OCI-LY7 (cell line): ENCODE results near the gene TLE4. TPM values are rescaled to one million over a fixed set of nuclear protein-coding genes. Genes with fewer than 3 reads are reported as not detected.

Experiments
- BruUV-seq: library from RNA; stranded (reverse); fragments of 400-500 nt; replicated peaks from 2 replicates; lab custom pipeline; 2021; lab: Mats Ljungman, UMichigan
- CTCF ChIA-PET: fragments of 300-600 bp; sonication (Branson Sonifier 250); formaldehyde crosslinking; loops from one replicate; lab custom pipeline; 2022; ENCODE audit warnings: antibody characterized with exemption; ENCODE audit not compliant: unreplicated experiment; lab: Charles Lee
- POLR2A ChIA-PET: fragments of 300-600 bp; sonication (Branson Sonifier 250); formaldehyde crosslinking; loops from one replicate; lab custom pipeline; 2022; ENCODE audit warnings: antibody characterized with exemption; lab: Charles Lee
- DNase-seq: peaks from one replicate; pipeline ENCODE4 v3.0.0-alpha.2; 2015; ENCODE audit warnings: low spot score
- H2AFZ ChIP-seq: fragments of 200-600 bp; sonication (generic), shearing (Covaris generic); 2 replicates; pipeline ENCODE4 v1.6.1; 2014; ENCODE audit warnings: mild to moderate bottlenecking, antibody characterized with exemption, low read length, moderate library complexity
- H3K27ac ChIP-seq: fragments of 200-600 bp; sonication (generic); 2 replicates; pipeline ENCODE4 v1.5.1; 2014; ENCODE audit warnings: mixed run types, low read depth, mild to moderate bottlenecking, moderate library complexity, low read length, inconsistent platforms; ENCODE audit not compliant: poor library complexity, severe bottlenecking
- H3K36me3 ChIP-seq: fragments of 200-600 bp; sonication (generic); 2 replicates; pipeline ENCODE4 v1.6.1; 2014; ENCODE audit warnings: mild to moderate bottlenecking, antibody characterized with exemption, low read length, moderate library complexity, mixed read lengths; ENCODE audit not compliant: insufficient read depth
- H3K4me1 ChIP-seq: fragments of 200-600 bp; sonication (generic); 2 replicates; pipeline ENCODE4 v1.5.1; 2014; ENCODE audit warnings: mild to moderate bottlenecking, low read length; ENCODE audit not compliant: insufficient read depth, poor library complexity, severe bottlenecking
- H3K4me2 ChIP-seq: fragments of 200-600 bp; sonication (generic); 2 replicates; pipeline ENCODE4 v1.6.1; 2014; ENCODE audit warnings: mild to moderate bottlenecking, low read length
- H3K4me3 ChIP-seq: fragments of 200-600 bp; sonication (generic); 2 replicates; pipeline ENCODE4 v1.5.1; 2014; ENCODE audit warnings: mild to moderate bottlenecking, low read depth, low read length; ENCODE audit not compliant: poor library complexity, severe bottlenecking
- H3K79me2 ChIP-seq: fragments of 200-600 bp; sonication (generic); 2 replicates; pipeline ENCODE4 v1.6.1; 2016; ENCODE audit warnings: low read depth, mild to moderate bottlenecking, low read length, moderate library complexity, mixed read lengths; ENCODE audit not compliant: insufficient read depth
- H3K9me2 ChIP-seq: fragments of 200-600 bp; sonication (generic); 2 replicates; pipeline ENCODE4 v1.6.1; 2016; ENCODE audit warnings: mild to moderate bottlenecking, low read length, mixed read lengths; ENCODE audit not compliant: insufficient read depth
- H3K9me3 ChIP-seq: fragments of 200-600 bp; sonication (generic); 2 replicates; pipeline ENCODE4 v1.6.1; 2014; ENCODE audit warnings: mild to moderate bottlenecking, mixed run types, low read length, mixed read lengths
- H4K20me1 ChIP-seq: fragments of 200-600 bp; sonication (generic); 2 replicates; pipeline ENCODE4 v1.6.1; 2014; ENCODE audit warnings: mild to moderate bottlenecking, antibody characterized with exemption, low read length, moderate library complexity, mixed read lengths; ENCODE audit not compliant: insufficient read depth
- CTCF ChIP-seq: fragments of 200-600 bp; sonication (generic); conservative IDR thresholded peaks from 2 replicates; pipeline ENCODE4 v1.5.1; 2014; ENCODE audit warnings: mild to moderate bottlenecking, antibody characterized with exemption, low read length, moderate library complexity, mixed read lengths
- EZH2phosphoT487 ChIP-seq: fragments of 200-600 bp; sonication (generic); IDR thresholded peaks from 2 replicates; pipeline ENCODE4 v1.6.1; 2018; ENCODE audit warnings: low read depth, borderline replicate concordance, mild to moderate bottlenecking, mixed run types, antibody characterized with exemption, low read length, moderate library complexity, mixed read lengths
- intact Hi-C: fragments of 100-400 bp; cut with micrococcal nuclease; formaldehyde crosslinking; loops from one replicate; pipeline ENCODE4 v1.10.0; 2022; ENCODE audit not compliant: unreplicated experiment
- total RNA-seq, 2 experiments: library from RNA; depleted of rRNA in 1 of 2; stranded (reverse); fragments of >200 nt in 1 of 2; shearing (Covaris generic) in 1 of 2; gene quantifications; 2 replicates each; pipeline ENCODE4 v1.2.3, GENCODE V29; 2014 to 2022

TLE4 gene
- total RNA-seq, 2 experiments from 2014 or later: 36.7 to 41.7 TPM

DNA sequence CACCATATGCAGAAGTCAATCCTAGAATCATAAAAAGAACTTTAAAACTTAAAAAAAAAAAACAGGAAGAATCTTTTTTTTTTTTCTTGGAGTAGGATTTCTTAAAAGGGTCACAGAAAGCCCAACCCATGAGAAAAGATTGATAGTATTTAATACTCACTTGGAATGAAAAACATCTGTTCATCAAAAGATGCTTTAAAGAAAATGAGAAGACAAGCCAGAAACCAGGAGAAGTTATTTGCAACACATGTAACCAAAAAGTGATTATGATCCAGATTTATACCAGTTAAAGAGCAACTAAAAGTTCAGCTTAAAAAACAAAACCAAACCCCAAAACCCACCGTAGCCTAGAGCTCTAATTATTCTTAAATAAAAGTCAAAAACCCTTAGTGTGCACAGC, 69.3 kb downstream of the TLE4 start:
- no peak for DNase-seq
- no peak overlapping the region for H3K27ac ChIP-seq
- TF ChIP-seq CTCF (no peak), EZH2phosphoT487 (no peak)
- H3K9me2 ChIP-seq: no peaks in the 10 kb centered on the region
- H2AFZ ChIP-seq: no peak overlapping the region
- BruUV-seq: no TSS peak
- POLR2A ChIA-PET: interaction anchor here (0.6 to 2.1 kb wide), 2 partner anchors 9 to 12 kb away, joined by 3 to 6 read pairs; no protein-coding TSS in a partner anchor
- intact Hi-C loops: no loop called here
- no peaks in the 10 kb centered on the region for H3K4me1 ChIP-seq
- no peaks in the 10 kb centered on the region for H4K20me1 ChIP-seq
- no peaks in the 10 kb centered on the region for H3K79me2 ChIP-seq
- H3K36me3 ChIP-seq: peaks cover 17% of the 10 kb centered on the region
- H3K4me2 ChIP-seq: no peak overlapping the region
- no peak overlapping the region for H3K4me3 ChIP-seq
- CTCF ChIA-PET: no interaction called here
- H3K9me3 ChIP-seq: peaks cover 7% of the 10 kb centered on the region; the same call in 1 of the 2 replicates

DNA sequence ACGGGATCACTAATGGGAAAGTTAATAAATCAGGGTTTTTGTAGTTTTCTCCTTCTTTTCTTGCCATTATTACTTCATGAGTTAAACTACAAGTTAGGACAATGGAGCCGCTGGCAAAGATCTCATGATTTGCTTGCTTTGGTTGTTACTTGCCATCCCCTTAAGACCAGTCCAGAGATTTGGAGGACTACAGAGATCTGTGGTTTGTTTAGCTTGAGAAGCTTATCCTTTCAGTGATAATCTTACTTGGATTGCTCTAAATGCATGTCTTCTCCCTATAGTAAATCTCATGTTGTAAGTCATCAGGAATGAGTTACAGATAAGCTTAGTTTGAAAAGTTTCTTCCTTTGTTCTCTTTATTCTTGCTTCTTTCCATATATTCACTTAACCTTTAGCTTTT, 70.9 kb downstream of the TLE4 start:
- Histone ChIP-seq H3K4me2 (no peak overlapping the region), H3K9me2 (no peaks in the 10 kb centered on the region), H2AFZ (no peak overlapping the region), H4K20me1 (no peaks in the 10 kb centered on the region), H3K4me3 (no peak overlapping the region), H3K4me1 (no peaks in the 10 kb centered on the region), H3K9me3 (peaks cover 7% of the 10 kb centered on the region; the same call in 1 of the 2 replicates), H3K36me3 (peaks cover 17% of the 10 kb centered on the region; the same call in 1 of the 2 replicates), H3K79me2 (no peaks in the 10 kb centered on the region), H3K27ac (no peak overlapping the region)
- no peak for TF ChIP-seq EZH2phosphoT487
- TF ChIP-seq CTCF: no peak
- ChIA-PET POLR2A (interaction anchor here (0.7 to 1.4 kb wide), 3 partner anchors 9 to 21 kb away, joined by 3 read pairs; no protein-coding TSS in a partner anchor), CTCF (no interaction called here)
- no peak for DNase-seq
- intact Hi-C loops: no loop called here
- BruUV-seq: no TSS peak

GRCh38 chr9:79644048-79644447, 72.3 kb downstream of the TLE4 start:
- BruUV-seq: no TSS peak
- H3K36me3 ChIP-seq: peaks cover 17% of the 10 kb centered on the region; the same call in 1 of the 2 replicates
- H3K9me2 ChIP-seq: no peaks in the 10 kb centered on the region
- no peak for DNase-seq
- H3K4me2 ChIP-seq: no peak overlapping the region
- no peaks in the 10 kb centered on the region for H3K4me1 ChIP-seq
- no peak overlapping the region for H2AFZ ChIP-seq
- H4K20me1 ChIP-seq: no peaks in the 10 kb centered on the region
- CTCF ChIA-PET: no interaction called here
- peaks cover 7% of the 10 kb centered on the region; the same call in 1 of the 2 replicates for H3K9me3 ChIP-seq
- no peak for TF ChIP-seq EZH2phosphoT487
- no peak for TF ChIP-seq CTCF
- no peaks in the 10 kb centered on the region for H3K79me2 ChIP-seq
- intact Hi-C loops: no loop called here
- POLR2A ChIA-PET: no interaction called here
- H3K27ac ChIP-seq: no peak overlapping the region
- no peak overlapping the region for H3K4me3 ChIP-seq
